WI38 (cell line): ENCODE measurements around the gene HYLS1.

Experiments used
- H3K4me3 ChIP-seq: 2 replicates; pipeline ENCODE4 v1.5.1; 2011; ENCODE audit warnings: low read depth, mild to moderate bottlenecking, control low read depth, low read length
- TF ChIP-seq, protein P1 (sequence below): IDR thresholded peaks from 2 replicates; pipeline ENCODE4 v1.5.1; 2012; ENCODE audit warnings: low read depth, mild to moderate bottlenecking, control low read depth, low read length

The HYLS1 gene

DNA sequence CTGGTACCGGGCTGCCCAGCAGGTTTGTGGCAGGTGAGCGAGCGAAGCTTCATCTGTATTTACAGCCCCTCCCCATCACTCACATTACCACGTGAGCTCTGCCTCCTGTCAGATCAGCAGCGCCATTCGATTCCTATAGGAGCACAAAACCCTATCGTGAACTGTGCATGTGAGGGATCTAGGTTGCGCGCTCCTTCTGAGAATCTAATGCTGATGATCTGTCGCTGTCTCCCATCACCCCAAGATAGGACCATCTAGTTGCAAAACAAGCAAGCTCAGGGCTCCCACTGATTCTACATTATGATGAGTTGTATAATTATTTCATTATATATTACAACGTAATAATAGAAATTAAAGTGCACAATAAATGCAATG is 42.6 kb downstream of the HYLS1 start:
- TF ChIP-seq, protein P1, sequence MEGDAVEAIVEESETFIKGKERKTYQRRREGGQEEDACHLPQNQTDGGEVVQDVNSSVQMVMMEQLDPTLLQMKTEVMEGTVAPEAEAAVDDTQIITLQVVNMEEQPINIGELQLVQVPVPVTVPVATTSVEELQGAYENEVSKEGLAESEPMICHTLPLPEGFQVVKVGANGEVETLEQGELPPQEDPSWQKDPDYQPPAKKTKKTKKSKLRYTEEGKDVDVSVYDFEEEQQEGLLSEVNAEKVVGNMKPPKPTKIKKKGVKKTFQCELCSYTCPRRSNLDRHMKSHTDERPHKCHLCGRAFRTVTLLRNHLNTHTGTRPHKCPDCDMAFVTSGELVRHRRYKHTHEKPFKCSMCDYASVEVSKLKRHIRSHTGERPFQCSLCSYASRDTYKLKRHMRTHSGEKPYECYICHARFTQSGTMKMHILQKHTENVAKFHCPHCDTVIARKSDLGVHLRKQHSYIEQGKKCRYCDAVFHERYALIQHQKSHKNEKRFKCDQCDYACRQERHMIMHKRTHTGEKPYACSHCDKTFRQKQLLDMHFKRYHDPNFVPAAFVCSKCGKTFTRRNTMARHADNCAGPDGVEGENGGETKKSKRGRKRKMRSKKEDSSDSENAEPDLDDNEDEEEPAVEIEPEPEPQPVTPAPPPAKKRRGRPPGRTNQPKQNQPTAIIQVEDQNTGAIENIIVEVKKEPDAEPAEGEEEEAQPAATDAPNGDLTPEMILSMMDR = no peak
- H3K4me3 ChIP-seq = no peak overlapping the region

DNA sequence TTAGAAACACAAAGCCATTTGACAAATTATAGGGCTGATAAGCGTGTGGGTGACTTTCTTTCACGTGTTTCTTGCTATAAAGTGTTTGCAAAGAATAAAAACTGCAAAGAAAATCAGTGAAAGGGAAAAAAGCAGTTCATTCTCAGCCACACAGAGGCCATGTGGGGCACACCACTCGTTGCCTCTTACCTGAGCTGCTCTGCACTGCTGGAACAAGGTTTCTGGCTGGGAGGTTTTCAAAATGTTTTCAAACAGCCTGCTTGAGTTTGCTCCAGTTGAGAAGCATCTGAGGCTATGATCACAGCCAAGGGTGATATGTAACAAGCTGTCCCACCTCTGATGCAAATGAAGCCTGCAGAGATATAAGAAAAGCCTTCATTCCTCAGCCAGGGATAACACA is 43.6 kb downstream of the HYLS1 start:
- H3K4me3 ChIP-seq = no peak overlapping the region
- TF ChIP-seq, protein P1 = no peak

DNA sequence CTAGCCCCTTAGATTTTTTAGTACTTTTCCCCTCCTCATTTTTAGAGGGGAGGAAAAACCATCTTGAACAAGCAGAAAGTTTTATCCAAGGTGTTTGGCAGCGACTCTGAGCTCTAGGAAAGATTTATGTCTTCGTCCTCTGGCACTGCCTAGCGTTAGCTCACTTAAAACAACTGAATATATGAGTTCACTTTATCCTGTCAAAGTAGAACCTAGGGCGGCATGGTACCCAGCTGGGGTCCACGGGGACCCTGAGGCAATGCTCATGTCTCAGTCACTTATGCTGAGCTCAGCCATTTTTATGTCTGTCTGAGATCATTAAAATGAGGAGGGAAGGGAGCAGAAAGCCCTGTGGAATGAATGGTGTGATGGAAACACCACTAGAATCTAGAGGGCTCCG is 44.2 kb downstream of the HYLS1 start:
- no peak overlapping the region for H3K4me3 ChIP-seq
- TF ChIP-seq, protein P1 = no peak

DNA sequence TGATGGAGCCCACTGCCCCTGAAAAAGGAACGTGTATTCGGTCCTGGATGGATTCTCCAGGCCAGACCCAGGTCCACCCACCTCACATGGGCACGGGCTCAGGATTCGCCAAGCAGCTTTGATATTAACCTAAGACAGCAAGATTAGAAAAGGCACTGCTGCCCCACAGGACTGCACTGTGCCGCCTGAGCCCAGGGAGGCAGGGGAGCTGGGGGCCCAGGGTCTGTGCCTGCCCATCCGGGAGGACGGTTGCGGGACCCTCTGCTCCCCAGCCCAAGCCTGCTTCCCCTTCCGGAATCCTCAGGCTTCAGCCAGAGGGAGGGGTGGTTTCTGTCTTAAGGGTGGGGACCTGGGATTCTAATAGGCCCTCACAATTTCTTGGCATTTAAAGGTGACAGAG is 44.8 kb downstream of the HYLS1 start:
- TF ChIP-seq, protein P1 = no peak
- H3K4me3 ChIP-seq = no peak overlapping the region

DNA sequence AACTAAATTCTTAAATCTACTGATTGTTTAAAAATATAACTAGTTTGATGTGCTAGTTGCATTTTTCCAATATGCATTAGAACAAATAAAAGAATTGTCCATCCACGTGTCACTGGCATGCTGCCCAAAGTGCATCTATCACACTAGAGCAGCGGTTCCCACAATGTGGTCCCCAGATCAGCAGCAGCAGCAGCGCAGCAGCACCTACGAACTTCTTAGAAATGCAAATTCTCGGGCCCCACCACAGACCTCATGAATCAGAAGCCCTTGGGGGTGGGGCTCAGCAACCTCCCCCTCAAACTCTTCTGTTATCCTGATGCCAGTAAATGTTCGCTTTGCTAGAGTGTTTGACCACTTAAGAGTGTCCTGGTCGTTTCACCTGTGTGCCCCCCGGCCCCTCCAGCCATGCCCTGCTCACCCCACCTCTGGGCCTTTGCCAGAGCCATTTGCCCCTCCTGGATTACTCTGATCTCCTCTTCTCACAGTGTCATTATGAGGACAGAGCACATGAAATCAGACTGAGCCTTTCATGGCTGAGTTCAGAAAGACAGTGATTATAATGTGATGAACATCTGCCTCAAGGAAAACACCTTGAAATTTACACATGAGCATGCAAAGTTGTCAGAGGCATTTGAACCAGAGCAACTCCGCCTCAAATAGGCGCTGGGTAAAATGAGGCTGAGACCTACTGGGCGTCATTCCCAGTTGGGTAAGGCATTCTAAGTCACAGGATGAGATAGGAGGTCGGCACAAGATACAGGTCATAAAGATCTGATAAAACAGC is 45.8 kb downstream of the HYLS1 start:
- H3K4me3 ChIP-seq = no peak overlapping the region
- TF ChIP-seq, protein P1 = no peak

DNA sequence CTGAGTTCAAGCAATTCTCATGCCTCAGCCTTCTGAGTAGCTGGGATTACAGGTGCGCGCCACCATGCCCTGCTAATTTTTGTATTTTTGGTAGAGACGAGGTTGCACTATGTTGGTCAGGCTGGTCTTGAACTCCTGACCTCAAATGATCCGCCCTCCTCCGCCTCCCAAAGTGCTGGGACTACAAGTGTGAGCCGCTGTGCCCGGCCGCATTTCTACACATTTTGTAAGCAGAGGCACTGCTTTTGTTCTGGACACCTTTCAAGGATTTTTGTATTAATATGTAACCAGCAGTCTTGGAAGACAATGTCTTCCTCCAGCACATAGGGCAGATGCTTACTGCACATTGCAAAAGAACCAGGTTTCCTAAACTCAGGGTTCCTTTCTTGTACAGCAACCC is 47.0 kb downstream of the HYLS1 start:
- TF ChIP-seq, protein P1 = no peak
- no peak overlapping the region for H3K4me3 ChIP-seq

DNA sequence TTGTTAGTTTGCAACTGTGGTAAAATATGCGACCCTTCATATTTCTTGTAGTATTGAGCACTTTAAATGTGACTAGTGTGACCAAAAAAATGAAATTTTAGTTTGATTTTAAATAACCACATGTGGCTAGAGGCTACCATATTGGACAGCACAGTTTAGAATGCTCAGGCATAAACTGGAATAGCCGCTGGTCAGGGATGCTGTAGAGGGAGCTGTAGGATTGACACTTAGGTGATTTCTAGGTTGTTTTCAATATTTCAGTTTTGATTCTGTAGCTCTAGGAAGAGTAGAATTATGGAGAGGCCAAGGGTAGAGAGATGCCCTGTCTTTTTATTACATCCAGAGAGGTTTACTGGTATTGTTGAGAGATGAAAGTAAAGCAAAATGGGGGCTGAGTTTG is 47.6 kb downstream of the HYLS1 start:
- no peak overlapping the region for H3K4me3 ChIP-seq
- TF ChIP-seq, protein P1 = no peak
